Astrocyte (in vitro differentiated cells and primary cell): Measurements from ENCODE around the gene STYX. TPM values are rescaled to one million over a fixed set of nuclear protein-coding genes. Genes with fewer than 3 reads are reported as not detected.

Source experiments
- DNase-seq: peaks from one replicate; pipeline ENCODE4 v3.0.0-alpha.2; 2010; ENCODE audit warnings: low read depth
- FAIRE-seq: peaks from 2 replicates; lab custom pipeline; 2011; peaks lifted over from hg19 to GRCh38; lab: Jason Lieb, UNC
- H2AFZ ChIP-seq: 2 replicates; pipeline ENCODE4 v1.6.0; 2012; ENCODE audit warnings: low read depth, low read length, inconsistent platforms
- H3K27ac ChIP-seq: 2 replicates; pipeline ENCODE4 v1.5.1; 2011; ENCODE audit warnings: low read depth, low read length, inconsistent platforms
- H3K27me3 ChIP-seq: 2 replicates; pipeline ENCODE4 v1.6.0; 2011; ENCODE audit warnings: low read length, inconsistent platforms; ENCODE audit not compliant: insufficient read depth
- H3K36me3 ChIP-seq: 2 replicates; pipeline ENCODE4 v1.5.1; 2011; ENCODE audit warnings: low read length, inconsistent platforms; ENCODE audit not compliant: insufficient read depth
- H3K4me1 ChIP-seq: 2 replicates; pipeline ENCODE4 v1.5.1; 2011; ENCODE audit warnings: low read length, inconsistent platforms; ENCODE audit not compliant: insufficient read depth
- H3K4me2 ChIP-seq: 2 replicates; pipeline ENCODE4 v1.6.0; 2012; ENCODE audit warnings: low read length, inconsistent platforms
- H3K4me3 ChIP-seq: 2 replicates; pipeline ENCODE4 v1.5.1; 2011; ENCODE audit warnings: low read depth, mild to moderate bottlenecking, low read length, inconsistent platforms; ENCODE audit not compliant: insufficient read depth
- H3K79me2 ChIP-seq: 2 replicates; pipeline ENCODE4 v1.6.0; 2012; ENCODE audit warnings: mild to moderate bottlenecking, low read length, inconsistent platforms; ENCODE audit not compliant: insufficient read depth
- H3K9ac ChIP-seq: 2 replicates; pipeline ENCODE4 v1.6.0; 2012; ENCODE audit warnings: mild to moderate bottlenecking, low read length, inconsistent platforms
- H3K9me3 ChIP-seq: 2 replicates; pipeline ENCODE4 v1.5.1; 2012; ENCODE audit warnings: low read depth, mild to moderate bottlenecking, low read length, inconsistent platforms; ENCODE audit not compliant: insufficient read depth
- H4K20me1 ChIP-seq: 2 replicates; pipeline ENCODE4 v1.6.0; 2012; ENCODE audit warnings: low read length, inconsistent platforms; ENCODE audit not compliant: insufficient read depth
- H3K27ac Mint-ChIP-seq: one replicate; pipeline ENCODE4 v1.8.0; 2021; ENCODE audit warnings: mild to moderate bottlenecking, mixed read lengths; ENCODE audit not compliant: unreplicated experiment
- H3K27me3 Mint-ChIP-seq: one replicate; pipeline ENCODE4 v1.8.0; 2021; ENCODE audit warnings: low read depth, mixed read lengths; ENCODE audit not compliant: unreplicated experiment
- H3K36me3 Mint-ChIP-seq: one replicate; pipeline ENCODE4 v1.8.0; 2021; ENCODE audit warnings: low read depth, mixed read lengths; ENCODE audit not compliant: unreplicated experiment
- H3K4me1 Mint-ChIP-seq: one replicate; pipeline ENCODE4 v1.8.0; 2021; ENCODE audit warnings: low read depth, mixed read lengths; ENCODE audit not compliant: unreplicated experiment
- H3K4me3 Mint-ChIP-seq: one replicate; pipeline ENCODE4 v1.8.0; 2021; ENCODE audit warnings: mild to moderate bottlenecking, moderate library complexity, mixed read lengths; ENCODE audit not compliant: unreplicated experiment
- H3K9me3 Mint-ChIP-seq: one replicate; pipeline ENCODE4 v1.8.0; 2021; ENCODE audit warnings: mild to moderate bottlenecking, mixed read lengths; ENCODE audit not compliant: unreplicated experiment
- CTCF ChIP-seq: IDR thresholded peaks from 2 replicates; pipeline ENCODE4 v1.5.1; 2011; ENCODE audit warnings: low read depth, mild to moderate bottlenecking, inconsistent platforms, low read length, moderate library complexity; ENCODE audit not compliant: insufficient read depth
- EZH2 ChIP-seq: IDR thresholded peaks from 2 replicates; pipeline ENCODE4 v1.6.1; 2012; ENCODE audit warnings: mild to moderate bottlenecking, low read length, inconsistent platforms; ENCODE audit not compliant: insufficient read depth
- total RNA-seq: library from RNA; stranded (reverse); gene quantifications from 2 replicates; pipeline ENCODE4 v1.2.1, GENCODE V29; 2021

Gene STYX
- total RNA-seq, 1 donor from 2014 or later: 26.3 TPM

DNA sequence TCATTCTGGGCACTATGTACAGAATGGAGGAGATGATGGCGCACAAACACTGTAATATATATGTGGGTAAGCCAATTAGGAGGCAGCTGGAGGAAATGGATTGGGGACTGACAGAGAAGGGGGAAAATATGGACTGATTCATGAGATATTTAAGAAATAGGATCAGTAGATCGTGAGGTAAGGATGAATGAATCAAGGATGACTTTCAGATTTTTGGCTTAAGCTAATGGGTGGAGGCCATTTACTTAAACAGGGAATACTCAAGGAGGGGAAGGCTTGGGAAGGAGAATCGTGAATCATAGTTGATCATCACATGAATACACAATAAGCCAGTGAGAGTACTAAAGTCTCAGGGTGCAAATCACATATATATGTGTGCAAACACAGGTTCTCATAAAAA is 72.6 kb downstream of the STYX start:
- H3K27ac ChIP-seq: peak overlapping the region; percentile 84
- H3K27ac Mint-ChIP-seq: peak overlapping the region; percentile 51
- no peak overlapping the region for H3K4me3 Mint-ChIP-seq

DNA sequence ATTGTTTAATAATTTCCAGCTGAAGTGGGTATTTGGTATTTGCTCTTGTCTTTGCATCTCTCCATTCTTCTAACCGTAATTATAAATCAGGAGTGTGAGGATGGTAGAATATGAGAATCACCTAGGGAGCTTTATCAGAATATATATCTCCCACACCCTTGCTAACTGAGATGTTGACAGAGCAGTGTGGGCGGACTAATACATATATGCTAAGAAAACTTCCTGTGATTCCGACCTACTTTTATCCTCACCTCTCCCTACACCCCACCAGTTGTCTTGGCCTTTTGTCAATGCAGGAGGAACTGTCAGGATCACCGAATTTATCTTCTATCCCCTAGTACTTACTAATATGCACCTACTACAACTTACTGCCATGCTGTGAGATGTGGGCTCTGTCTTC is 76.1 kb downstream of the STYX start:
- Mint-ChIP-seq H3K4me1 (peaks cover 15% of the 10 kb centered on the region), H3K36me3 (no peaks in the 10 kb centered on the region), H3K4me3 (no peak overlapping the region), H3K27me3 (no peaks in the 10 kb centered on the region), H3K9me3 (no peaks in the 10 kb centered on the region), H3K27ac (no peak overlapping the region)
- no peak for TF ChIP-seq CTCF
- no peak overlapping the region for H3K4me3 ChIP-seq
- peaks cover 19% of the 10 kb centered on the region for H3K4me1 ChIP-seq
- FAIRE-seq: no peak
- H3K79me2 ChIP-seq: no peaks in the 10 kb centered on the region
- no peak overlapping the region for H3K27ac ChIP-seq
- DNase-seq: no peak
- H3K9ac ChIP-seq: no peak overlapping the region
- no peaks in the 10 kb centered on the region for H3K36me3 ChIP-seq
- H4K20me1 ChIP-seq: no peaks in the 10 kb centered on the region
- no peak overlapping the region for H2AFZ ChIP-seq
- H3K27me3 ChIP-seq: no peaks in the 10 kb centered on the region
- H3K9me3 ChIP-seq: no peaks in the 10 kb centered on the region
- H3K4me2 ChIP-seq: no peak overlapping the region

More for the DNA sequence above, 72.6 kb downstream of the STYX start:
- FAIRE-seq: peak; percentile 97
- Histone ChIP-seq H3K4me1 (peaks cover 24% of the 10 kb centered on the region), H3K9me3 (no peaks in the 10 kb centered on the region), H3K9ac (peak overlapping the region; percentile 72), H3K4me2 (peak overlapping the region; percentile 71), H3K4me3 (no peak overlapping the region), H3K27me3 (no peaks in the 10 kb centered on the region), H2AFZ (peak overlapping the region; percentile 41), H4K20me1 (no peaks in the 10 kb centered on the region), H3K79me2 (no peaks in the 10 kb centered on the region), H3K36me3 (no peaks in the 10 kb centered on the region)
- DNase-seq: peak; percentile 77
- Mint-ChIP-seq H3K9me3 (no peaks in the 10 kb centered on the region), H3K36me3 (no peaks in the 10 kb centered on the region), H3K27me3 (no peaks in the 10 kb centered on the region), H3K4me1 (peaks cover 15% of the 10 kb centered on the region)
- no peak for TF ChIP-seq EZH2
- TF ChIP-seq CTCF: no peak

GRCh38 chr14:52808101-52808500 is 78.1 kb downstream of the STYX start:
- Histone ChIP-seq H2AFZ (no peak overlapping the region), H4K20me1 (no peaks in the 10 kb centered on the region), H3K4me2 (no peak overlapping the region), H3K4me3 (no peak overlapping the region), H3K4me1 (no peaks in the 10 kb centered on the region), H3K9me3 (no peaks in the 10 kb centered on the region), H3K9ac (no peak overlapping the region), H3K79me2 (no peaks in the 10 kb centered on the region), H3K27ac (no peak overlapping the region), H3K27me3 (no peaks in the 10 kb centered on the region), H3K36me3 (no peaks in the 10 kb centered on the region)
- TF ChIP-seq CTCF (no peak), EZH2 (no peak)
- H3K36me3 Mint-ChIP-seq: no peaks in the 10 kb centered on the region
- no peak for DNase-seq
- H3K27ac Mint-ChIP-seq: no peak overlapping the region
- FAIRE-seq: no peak
- no peaks in the 10 kb centered on the region for H3K9me3 Mint-ChIP-seq
- H3K4me1 Mint-ChIP-seq: peaks cover 4% of the 10 kb centered on the region
- H3K4me3 Mint-ChIP-seq: no peak overlapping the region
- no peaks in the 10 kb centered on the region for H3K27me3 Mint-ChIP-seq
